GM12875 (cell line): ENCODE results near the gene BTRC.

ENCODE experiments used
- H3K4me3 ChIP-seq: one replicate; pipeline ENCODE4 v1.5.1; 2011; ENCODE audit warnings: low read depth, low read length, control low read depth
- TF ChIP-seq, protein P1 (sequence below): IDR thresholded peaks from 2 replicates; pipeline ENCODE4 v1.5.1; 2011; ENCODE audit warnings: low read depth, mild to moderate bottlenecking, control low read depth, inconsistent platforms, low read length, moderate library complexity, borderline replicate concordance; ENCODE audit not compliant: insufficient read depth

The BTRC gene

DNA sequence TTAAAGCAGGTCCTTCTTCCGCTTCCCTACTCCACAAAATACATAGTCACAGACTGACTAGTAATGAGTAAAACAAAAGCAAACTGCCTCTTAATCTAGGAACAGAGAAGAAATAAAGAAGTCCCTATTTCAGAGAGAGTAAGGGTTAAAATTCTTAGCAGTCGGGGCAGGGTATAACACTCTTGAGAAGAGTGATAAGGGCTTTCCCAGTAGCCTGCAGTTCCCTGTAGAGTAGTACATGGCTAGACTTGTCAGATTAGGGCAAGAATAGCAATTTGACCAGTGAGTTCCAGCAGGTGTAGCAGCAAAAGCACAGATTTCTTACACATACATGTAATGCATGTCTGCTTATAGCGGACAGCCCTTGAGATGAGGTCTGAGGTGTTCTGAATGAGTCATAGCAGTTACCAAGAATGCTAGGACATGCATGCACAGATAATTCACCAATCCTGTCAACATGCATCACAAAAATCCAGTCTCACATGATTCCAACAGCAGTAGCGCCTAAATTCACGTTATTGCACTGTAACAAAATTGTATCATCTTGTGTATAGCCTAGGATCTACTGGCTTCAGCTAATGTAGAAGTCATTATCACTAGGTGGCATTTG lies 40.7 kb downstream of the BTRC start:
- no peak overlapping the region for H3K4me3 ChIP-seq

DNA sequence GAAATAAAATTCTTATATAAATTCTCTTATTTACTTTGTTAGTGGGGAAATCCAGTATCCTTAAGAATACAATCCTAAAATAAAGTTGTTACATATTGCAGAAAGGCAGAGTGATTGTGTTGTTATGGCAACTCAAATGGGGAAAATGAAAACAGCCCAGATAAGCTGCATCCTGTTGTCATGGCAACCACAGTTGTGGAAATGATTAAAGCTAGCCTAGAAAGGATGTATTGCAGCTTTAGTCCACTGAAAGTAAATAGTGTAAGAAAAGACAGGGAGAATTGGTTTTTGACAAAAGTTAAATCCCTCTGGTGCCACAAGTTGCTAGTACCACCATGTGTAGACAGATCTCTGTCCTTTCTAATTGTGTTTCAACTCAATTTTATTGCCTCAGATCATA lies 43.2 kb downstream of the BTRC start:
- TF ChIP-seq, protein P1, sequence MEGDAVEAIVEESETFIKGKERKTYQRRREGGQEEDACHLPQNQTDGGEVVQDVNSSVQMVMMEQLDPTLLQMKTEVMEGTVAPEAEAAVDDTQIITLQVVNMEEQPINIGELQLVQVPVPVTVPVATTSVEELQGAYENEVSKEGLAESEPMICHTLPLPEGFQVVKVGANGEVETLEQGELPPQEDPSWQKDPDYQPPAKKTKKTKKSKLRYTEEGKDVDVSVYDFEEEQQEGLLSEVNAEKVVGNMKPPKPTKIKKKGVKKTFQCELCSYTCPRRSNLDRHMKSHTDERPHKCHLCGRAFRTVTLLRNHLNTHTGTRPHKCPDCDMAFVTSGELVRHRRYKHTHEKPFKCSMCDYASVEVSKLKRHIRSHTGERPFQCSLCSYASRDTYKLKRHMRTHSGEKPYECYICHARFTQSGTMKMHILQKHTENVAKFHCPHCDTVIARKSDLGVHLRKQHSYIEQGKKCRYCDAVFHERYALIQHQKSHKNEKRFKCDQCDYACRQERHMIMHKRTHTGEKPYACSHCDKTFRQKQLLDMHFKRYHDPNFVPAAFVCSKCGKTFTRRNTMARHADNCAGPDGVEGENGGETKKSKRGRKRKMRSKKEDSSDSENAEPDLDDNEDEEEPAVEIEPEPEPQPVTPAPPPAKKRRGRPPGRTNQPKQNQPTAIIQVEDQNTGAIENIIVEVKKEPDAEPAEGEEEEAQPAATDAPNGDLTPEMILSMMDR: no peak

More for the DNA sequence above, 40.7 kb downstream of the BTRC start:
- TF ChIP-seq, protein P1: no peak

GRCh38 chr10:101400585-101400984 lies 46.6 kb downstream of the BTRC start:
- H3K4me3 ChIP-seq: no peak overlapping the region
- TF ChIP-seq, protein P1: no peak

More for the DNA sequence above, 43.2 kb downstream of the BTRC start:
- no peak overlapping the region for H3K4me3 ChIP-seq

- no peak overlapping the region for H3K4me3 ChIP-seq
- TF ChIP-seq, protein P1: no peak
These were observed 48.7 kb downstream of the BTRC start for GRCh38 chr10:101402711-101403110.

- TF ChIP-seq, protein P1: no peak
- H3K4me3 ChIP-seq: no peak overlapping the region
These were observed 49.2 kb downstream of the BTRC start for GRCh38 chr10:101403161-101403560.

GRCh38 chr10:101405001-101405400 lies 51.0 kb downstream of the BTRC start:
- TF ChIP-seq, protein P1: no peak
- H3K4me3 ChIP-seq: no peak overlapping the region

DNA sequence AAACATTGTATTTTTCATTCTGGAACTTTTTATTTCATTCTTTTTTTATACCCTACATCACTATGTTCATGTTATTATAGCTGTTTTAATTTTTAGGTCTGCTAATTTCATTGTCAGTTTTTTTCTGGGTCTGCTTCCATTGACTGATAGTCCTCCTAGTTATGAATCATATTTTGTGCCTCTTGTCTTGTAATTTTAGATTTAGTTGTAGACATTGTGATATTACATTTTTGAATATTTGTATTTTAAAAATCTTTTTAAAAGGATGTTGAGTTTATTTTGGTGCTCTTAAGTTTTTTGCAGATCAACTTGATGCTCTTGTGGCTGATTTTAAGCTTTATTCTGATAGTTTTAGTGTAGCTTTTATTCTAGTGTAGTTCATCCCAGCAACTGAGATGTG lies 57.6 kb downstream of the BTRC start:
- no peak overlapping the region for H3K4me3 ChIP-seq
- TF ChIP-seq, protein P1: no peak
